Measurements from ENCODE around the gene PWWP2B. TPM values are rescaled to one million over a fixed set of nuclear protein-coding genes. Genes with fewer than 3 reads are reported as not detected.

Gene PWWP2B
- total and polyA plus RNA-seq, 2 of the 13 experiments (the other 11 are each of a cell fraction or from before 2014, with no cell fraction given), result 2.3 to 4.7 TPM

DNA sequence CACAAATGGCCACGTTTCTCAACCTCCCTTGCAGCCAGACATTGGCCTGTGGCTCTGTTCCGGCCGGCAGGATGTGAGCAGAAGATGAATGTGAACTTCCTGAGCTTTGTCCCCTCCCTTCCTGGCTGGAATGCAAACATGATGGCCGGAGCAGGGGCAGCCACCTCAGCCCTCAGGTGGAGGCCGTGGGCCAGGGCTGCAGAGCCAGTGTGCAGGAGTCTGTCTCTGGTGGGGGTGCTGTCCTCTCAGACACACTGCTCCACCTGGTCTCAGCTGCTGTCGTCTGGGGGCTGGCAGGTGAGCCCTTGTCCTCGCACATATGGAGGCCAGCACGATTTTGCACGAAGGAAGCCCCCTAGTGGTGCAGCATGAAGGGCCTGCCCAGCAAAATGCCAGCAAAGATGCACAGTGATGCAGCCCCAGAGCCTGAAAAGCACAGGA lies 25.3 kb upstream of the PWWP2B start (continued):
- TF ChIP-seq, protein P1, sequence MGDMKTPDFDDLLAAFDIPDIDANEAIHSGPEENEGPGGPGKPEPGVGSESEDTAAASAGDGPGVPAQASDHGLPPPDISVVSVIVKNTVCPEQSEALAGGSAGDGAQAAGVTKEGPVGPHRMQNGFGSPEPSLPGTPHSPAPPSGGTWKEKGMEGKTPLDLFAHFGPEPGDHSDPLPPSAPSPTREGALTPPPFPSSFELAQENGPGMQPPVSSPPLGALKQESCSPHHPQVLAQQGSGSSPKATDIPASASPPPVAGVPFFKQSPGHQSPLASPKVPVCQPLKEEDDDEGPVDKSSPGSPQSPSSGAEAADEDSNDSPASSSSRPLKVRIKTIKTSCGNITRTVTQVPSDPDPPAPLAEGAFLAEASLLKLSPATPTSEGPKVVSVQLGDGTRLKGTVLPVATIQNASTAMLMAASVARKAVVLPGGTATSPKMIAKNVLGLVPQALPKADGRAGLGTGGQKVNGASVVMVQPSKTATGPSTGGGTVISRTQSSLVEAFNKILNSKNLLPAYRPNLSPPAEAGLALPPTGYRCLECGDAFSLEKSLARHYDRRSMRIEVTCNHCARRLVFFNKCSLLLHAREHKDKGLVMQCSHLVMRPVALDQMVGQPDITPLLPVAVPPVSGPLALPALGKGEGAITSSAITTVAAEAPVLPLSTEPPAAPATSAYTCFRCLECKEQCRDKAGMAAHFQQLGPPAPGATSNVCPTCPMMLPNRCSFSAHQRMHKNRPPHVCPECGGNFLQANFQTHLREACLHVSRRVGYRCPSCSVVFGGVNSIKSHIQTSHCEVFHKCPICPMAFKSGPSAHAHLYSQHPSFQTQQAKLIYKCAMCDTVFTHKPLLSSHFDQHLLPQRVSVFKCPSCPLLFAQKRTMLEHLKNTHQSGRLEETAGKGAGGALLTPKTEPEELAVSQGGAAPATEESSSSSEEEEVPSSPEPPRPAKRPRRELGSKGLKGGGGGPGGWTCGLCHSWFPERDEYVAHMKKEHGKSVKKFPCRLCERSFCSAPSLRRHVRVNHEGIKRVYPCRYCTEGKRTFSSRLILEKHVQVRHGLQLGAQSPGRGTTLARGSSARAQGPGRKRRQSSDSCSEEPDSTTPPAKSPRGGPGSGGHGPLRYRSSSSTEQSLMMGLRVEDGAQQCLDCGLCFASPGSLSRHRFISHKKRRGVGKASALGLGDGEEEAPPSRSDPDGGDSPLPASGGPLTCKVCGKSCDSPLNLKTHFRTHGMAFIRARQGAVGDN (CRISPR knock-in tag; IDR thresholded peaks at IDR 0.05), result peak; percentile 71
- TF ChIP-seq ZNF614 (CRISPR knock-in tag; IDR thresholded peaks at IDR 0.05; ENCODE audit: borderline replicate concordance), result peak; percentile 20; the same call in 1 of the 2 replicates
- TF ChIP-seq SKIL (CRISPR knock-in tag; IDR thresholded peaks at IDR 0.05; ENCODE audit: borderline replicate concordance), result no peak
- TF ChIP-seq STAG1 (CRISPR knock-in tag; IDR thresholded peaks at IDR 0.05), result peak; percentile 30; the same call in 1 of the 2 replicates
- TF ChIP-seq, protein P2, sequence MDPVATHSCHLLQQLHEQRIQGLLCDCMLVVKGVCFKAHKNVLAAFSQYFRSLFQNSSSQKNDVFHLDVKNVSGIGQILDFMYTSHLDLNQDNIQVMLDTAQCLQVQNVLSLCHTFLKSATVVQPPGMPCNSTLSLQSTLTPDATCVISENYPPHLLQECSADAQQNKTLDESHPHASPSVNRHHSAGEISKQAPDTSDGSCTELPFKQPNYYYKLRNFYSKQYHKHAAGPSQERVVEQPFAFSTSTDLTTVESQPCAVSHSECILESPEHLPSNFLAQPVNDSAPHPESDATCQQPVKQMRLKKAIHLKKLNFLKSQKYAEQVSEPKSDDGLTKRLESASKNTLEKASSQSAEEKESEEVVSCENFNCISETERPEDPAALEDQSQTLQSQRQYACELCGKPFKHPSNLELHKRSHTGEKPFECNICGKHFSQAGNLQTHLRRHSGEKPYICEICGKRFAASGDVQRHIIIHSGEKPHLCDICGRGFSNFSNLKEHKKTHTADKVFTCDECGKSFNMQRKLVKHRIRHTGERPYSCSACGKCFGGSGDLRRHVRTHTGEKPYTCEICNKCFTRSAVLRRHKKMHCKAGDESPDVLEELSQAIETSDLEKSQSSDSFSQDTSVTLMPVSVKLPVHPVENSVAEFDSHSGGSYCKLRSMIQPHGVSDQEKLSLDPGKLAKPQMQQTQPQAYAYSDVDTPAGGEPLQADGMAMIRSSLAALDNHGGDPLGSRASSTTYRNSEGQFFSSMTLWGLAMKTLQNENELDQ (CRISPR knock-in tag; IDR thresholded peaks at IDR 0.05; ENCODE audit: borderline replicate concordance), result no peak
- TF ChIP-seq ZSCAN21 (CRISPR knock-in tag; IDR thresholded peaks at IDR 0.05; ENCODE audit: borderline replicate concordance), result 0 out of 2 replicates have a peak, but pooled peaks have one; percentile 33
- TF ChIP-seq KDM1A (CRISPR knock-in tag; IDR thresholded peaks at IDR 0.05), result peak; percentile 27; the same call in 1 of the 2 replicates
- TF ChIP-seq PRDM4 (CRISPR knock-in tag; IDR thresholded peaks at IDR 0.05; ENCODE audit: borderline replicate concordance), result no peak
- TF ChIP-seq, protein P3, sequence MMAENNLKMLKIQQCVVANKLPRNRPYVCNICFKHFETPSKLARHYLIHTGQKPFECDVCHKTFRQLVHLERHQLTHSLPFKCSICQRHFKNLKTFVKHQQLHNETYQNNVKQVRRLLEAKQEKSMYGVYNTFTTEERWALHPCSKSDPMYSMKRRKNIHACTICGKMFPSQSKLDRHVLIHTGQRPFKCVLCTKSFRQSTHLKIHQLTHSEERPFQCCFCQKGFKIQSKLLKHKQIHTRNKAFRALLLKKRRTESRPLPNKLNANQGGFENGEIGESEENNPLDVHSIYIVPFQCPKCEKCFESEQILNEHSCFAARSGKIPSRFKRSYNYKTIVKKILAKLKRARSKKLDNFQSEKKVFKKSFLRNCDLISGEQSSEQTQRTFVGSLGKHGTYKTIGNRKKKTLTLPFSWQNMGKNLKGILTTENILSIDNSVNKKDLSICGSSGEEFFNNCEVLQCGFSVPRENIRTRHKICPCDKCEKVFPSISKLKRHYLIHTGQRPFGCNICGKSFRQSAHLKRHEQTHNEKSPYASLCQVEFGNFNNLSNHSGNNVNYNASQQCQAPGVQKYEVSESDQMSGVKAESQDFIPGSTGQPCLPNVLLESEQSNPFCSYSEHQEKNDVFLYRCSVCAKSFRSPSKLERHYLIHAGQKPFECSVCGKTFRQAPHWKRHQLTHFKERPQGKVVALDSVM (CRISPR knock-in tag; IDR thresholded peaks at IDR 0.05), result peak; percentile 65; the same call in 1 of the 2 replicates
- TF ChIP-seq, protein P4, sequence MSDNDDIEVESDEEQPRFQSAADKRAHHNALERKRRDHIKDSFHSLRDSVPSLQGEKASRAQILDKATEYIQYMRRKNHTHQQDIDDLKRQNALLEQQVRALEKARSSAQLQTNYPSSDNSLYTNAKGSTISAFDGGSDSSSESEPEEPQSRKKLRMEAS (IDR thresholded peaks at IDR 0.05), result peak; percentile 36; the same call in 1 of the 2 replicates
- peak; percentile 39; the same call in 1 of the 2 replicates for TF ChIP-seq RCOR2 (CRISPR knock-in tag; IDR thresholded peaks at IDR 0.05)
- TF ChIP-seq, protein P5, sequence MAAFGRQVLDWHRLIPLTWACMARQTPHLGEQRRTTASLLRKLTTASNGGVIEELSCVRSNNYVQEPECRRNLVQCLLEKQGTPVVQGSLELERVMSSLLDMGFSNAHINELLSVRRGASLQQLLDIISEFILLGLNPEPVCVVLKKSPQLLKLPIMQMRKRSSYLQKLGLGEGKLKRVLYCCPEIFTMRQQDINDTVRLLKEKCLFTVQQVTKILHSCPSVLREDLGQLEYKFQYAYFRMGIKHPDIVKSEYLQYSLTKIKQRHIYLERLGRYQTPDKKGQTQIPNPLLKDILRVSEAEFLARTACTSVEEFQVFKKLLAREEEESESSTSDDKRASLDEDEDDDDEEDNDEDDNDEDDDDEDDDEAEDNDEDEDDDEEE (CRISPR knock-in tag; IDR thresholded peaks at IDR 0.05), result no peak
- no peak for TF ChIP-seq MBD4 (IDR thresholded peaks at IDR 0.05; ENCODE audit: borderline replicate concordance, low read length)
